ENCODE data around the gene ATP6V0B. TPM values are rescaled to one million over a fixed set of nuclear protein-coding genes. Genes with fewer than 3 reads are reported as not detected.

The ATP6V0B gene
- total and polyA plus RNA-seq, 10 of the 15 experiments (the other 5 are each of a cell fraction or from before 2014, with no cell fraction given) = 65.3 to 250 (median 144) TPM

DNA sequence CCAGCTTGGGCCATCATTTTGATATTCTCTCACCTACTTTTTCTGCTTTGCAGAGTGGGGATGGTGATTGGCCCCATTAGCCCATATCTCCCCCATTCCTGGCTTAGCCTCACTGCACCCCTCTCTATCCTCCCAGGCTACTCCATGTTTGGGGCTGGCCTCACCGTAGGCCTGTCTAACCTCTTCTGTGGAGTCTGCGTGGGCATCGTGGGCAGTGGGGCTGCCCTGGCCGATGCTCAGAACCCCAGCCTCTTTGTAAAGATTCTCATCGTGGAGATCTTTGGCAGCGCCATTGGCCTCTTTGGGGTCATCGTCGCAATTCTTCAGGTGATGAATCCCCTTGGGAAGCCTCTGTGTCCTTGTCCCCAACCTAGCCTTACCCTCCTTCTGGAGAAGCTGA, 2.1 kb downstream of the ATP6V0B start:
- H4K20me1 ChIP-seq (ENCODE audit: control insufficient read depth, insufficient read depth) = no peaks in the 10 kb centered on the region
- H3K9ac ChIP-seq (ENCODE audit: control insufficient read depth, insufficient read depth, low read length) = no peak overlapping the region
- ChIA-PET CTCF (no interaction called here), SMC1A (ENCODE audit: uncharacterized antibody, unreplicated experiment) (interaction anchor here (1.3 kb wide), 1 partner anchor 16 kb away, joined by 3 read pairs; no protein-coding TSS in a partner anchor), POLR2A (interaction anchor here (0.6 to 3.8 kb wide), 4 partner anchors 15 to 119 kb away, joined by 3 to 18 read pairs (median 4); partner anchors contain the start of gene IPO13), RAD21 (ENCODE audit: unreplicated experiment) (interaction anchor here (0.6 kb wide), 1 partner anchor 1326 kb away, joined by 3 read pairs; no protein-coding TSS in a partner anchor)
- H2AFZ ChIP-seq (ENCODE audit: control insufficient read depth, low read depth, low read length) = no peak overlapping the region
- intact Hi-C loops (cut with micrococcal nuclease; ENCODE audit: unreplicated experiment) = no loop called here
- no peak for TF ChIP-seq GABPA (IDR thresholded peaks at IDR 0.05; ENCODE audit: low read depth)
- TF ChIP-seq HDAC6 (IDR thresholded peaks at IDR 0.05; ENCODE audit: unreplicated experiment) = no peak
- no peak for TF ChIP-seq CEBPB (IDR thresholded peaks at IDR 0.05; ENCODE audit: borderline replicate concordance in 1 of 2, low read depth in 2 of 2, low read length in 2 of 2)
- TF ChIP-seq SMARCA5 (IDR thresholded peaks at IDR 0.05) = no peak
- TF ChIP-seq MTA2 (IDR thresholded peaks at IDR 0.05; ENCODE audit: low read depth) = no peak
- TF ChIP-seq, protein P1, sequence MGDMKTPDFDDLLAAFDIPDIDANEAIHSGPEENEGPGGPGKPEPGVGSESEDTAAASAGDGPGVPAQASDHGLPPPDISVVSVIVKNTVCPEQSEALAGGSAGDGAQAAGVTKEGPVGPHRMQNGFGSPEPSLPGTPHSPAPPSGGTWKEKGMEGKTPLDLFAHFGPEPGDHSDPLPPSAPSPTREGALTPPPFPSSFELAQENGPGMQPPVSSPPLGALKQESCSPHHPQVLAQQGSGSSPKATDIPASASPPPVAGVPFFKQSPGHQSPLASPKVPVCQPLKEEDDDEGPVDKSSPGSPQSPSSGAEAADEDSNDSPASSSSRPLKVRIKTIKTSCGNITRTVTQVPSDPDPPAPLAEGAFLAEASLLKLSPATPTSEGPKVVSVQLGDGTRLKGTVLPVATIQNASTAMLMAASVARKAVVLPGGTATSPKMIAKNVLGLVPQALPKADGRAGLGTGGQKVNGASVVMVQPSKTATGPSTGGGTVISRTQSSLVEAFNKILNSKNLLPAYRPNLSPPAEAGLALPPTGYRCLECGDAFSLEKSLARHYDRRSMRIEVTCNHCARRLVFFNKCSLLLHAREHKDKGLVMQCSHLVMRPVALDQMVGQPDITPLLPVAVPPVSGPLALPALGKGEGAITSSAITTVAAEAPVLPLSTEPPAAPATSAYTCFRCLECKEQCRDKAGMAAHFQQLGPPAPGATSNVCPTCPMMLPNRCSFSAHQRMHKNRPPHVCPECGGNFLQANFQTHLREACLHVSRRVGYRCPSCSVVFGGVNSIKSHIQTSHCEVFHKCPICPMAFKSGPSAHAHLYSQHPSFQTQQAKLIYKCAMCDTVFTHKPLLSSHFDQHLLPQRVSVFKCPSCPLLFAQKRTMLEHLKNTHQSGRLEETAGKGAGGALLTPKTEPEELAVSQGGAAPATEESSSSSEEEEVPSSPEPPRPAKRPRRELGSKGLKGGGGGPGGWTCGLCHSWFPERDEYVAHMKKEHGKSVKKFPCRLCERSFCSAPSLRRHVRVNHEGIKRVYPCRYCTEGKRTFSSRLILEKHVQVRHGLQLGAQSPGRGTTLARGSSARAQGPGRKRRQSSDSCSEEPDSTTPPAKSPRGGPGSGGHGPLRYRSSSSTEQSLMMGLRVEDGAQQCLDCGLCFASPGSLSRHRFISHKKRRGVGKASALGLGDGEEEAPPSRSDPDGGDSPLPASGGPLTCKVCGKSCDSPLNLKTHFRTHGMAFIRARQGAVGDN (IDR thresholded peaks at IDR 0.05) = no peak
- TF ChIP-seq ZZZ3 (IDR thresholded peaks at IDR 0.05; ENCODE audit: control insufficient read depth, insufficient read length, low read depth) = no peak
- no peak for TF ChIP-seq EP300 (IDR thresholded peaks at IDR 0.05; ENCODE audit: borderline replicate concordance in 1 of 2, control insufficient read depth in 1 of 2, low read depth in 2 of 2, low read length in 2 of 2)
- no peak for TF ChIP-seq RB1 (IDR thresholded peaks at IDR 0.05; ENCODE audit: borderline replicate concordance)
- TF ChIP-seq SIN3A (IDR thresholded peaks at IDR 0.05; ENCODE audit: low read depth, low read length) = no peak
- TF ChIP-seq, protein P2, sequence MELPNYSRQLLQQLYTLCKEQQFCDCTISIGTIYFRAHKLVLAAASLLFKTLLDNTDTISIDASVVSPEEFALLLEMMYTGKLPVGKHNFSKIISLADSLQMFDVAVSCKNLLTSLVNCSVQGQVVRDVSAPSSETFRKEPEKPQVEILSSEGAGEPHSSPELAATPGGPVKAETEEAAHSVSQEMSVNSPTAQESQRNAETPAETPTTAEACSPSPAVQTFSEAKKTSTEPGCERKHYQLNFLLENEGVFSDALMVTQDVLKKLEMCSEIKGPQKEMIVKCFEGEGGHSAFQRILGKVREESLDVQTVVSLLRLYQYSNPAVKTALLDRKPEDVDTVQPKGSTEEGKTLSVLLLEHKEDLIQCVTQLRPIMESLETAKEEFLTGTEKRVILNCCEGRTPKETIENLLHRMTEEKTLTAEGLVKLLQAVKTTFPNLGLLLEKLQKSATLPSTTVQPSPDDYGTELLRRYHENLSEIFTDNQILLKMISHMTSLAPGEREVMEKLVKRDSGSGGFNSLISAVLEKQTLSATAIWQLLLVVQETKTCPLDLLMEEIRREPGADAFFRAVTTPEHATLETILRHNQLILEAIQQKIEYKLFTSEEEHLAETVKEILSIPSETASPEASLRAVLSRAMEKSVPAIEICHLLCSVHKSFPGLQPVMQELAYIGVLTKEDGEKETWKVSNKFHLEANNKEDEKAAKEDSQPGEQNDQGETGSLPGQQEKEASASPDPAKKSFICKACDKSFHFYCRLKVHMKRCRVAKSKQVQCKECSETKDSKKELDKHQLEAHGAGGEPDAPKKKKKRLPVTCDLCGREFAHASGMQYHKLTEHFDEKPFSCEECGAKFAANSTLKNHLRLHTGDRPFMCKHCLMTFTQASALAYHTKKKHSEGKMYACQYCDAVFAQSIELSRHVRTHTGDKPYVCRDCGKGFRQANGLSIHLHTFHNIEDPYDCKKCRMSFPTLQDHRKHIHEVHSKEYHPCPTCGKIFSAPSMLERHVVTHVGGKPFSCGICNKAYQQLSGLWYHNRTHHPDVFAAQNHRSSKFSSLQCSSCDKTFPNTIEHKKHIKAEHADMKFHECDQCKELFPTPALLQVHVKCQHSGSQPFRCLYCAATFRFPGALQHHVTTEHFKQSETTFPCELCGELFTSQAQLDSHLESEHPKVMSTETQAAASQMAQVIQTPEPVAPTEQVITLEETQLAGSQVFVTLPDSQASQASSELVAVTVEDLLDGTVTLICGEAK (IDR thresholded peaks at IDR 0.05; ENCODE audit: borderline replicate concordance) = no peak
- TF ChIP-seq FOXM1 (IDR thresholded peaks at IDR 0.05; ENCODE audit: low read depth, low read length) = no peak
- no peak for TF ChIP-seq KAT2A (conservative IDR thresholded peaks at IDR 0.05; ENCODE audit: control insufficient read depth, low read depth, low read length)
- TF ChIP-seq BACH1 (IDR thresholded peaks at IDR 0.05; ENCODE audit: borderline replicate concordance) = no peak
- TF ChIP-seq SREBF2 (IDR thresholded peaks at IDR 0.05; ENCODE audit: low read length) = no peak
- TF ChIP-seq WRNIP1 (IDR thresholded peaks at IDR 0.05; ENCODE audit: borderline replicate concordance, low read depth, low read length) = no peak
- H3K27ac ChIP-seq (ENCODE audit: control insufficient read depth, insufficient read depth) = no peak overlapping the region
- H3K4me2 ChIP-seq (ENCODE audit: control insufficient read depth, insufficient read depth) = peak overlapping the region; percentile 84
- peaks cover 30% of the 10 kb centered on the region for H3K4me1 ChIP-seq (ENCODE audit: control insufficient read depth, insufficient read depth, low read length)
- DNase-seq (ENCODE audit: low read depth, low spot score) (no peak), FAIRE-seq (no peak), ATAC-seq (no peak)
- H3K4me3 ChIP-seq = peak overlapping the region; percentile 95; the same call in 1 of the 2 replicates
- H3K27me3 ChIP-seq (replicated peaks in 1 of 2; ENCODE audit: control insufficient read depth in 2 of 2, insufficient read depth in 2 of 2, low read length in 1 of 2) = no peaks in the 10 kb centered on the region
- WGBS (ENCODE audit: insufficient coverage, insufficient replicate concordance, low lambda C conversion rate, missing lambda C conversion rate) = 96% methylated on average over 8 of the region's 8 CpGs
- no peaks in the 10 kb centered on the region for H3K9me3 ChIP-seq (replicated peaks; ENCODE audit: control insufficient read depth, insufficient read depth, low read length)
- H3K79me2 ChIP-seq (ENCODE audit: control insufficient read depth, insufficient read depth, low read length) = peaks cover 45% of the 10 kb centered on the region
- BruUV-seq (replicated peaks) = no TSS peak
- in situ Hi-C loops (cut with MboI) = no loop called here
- H3K36me3 ChIP-seq (ENCODE audit: control insufficient read depth in 2 of 2, insufficient read depth in 2 of 2, low read length in 1 of 2) = peaks cover 7 to 15% of the 10 kb centered on the region in 2 experiments

All from GM12878 (cell line).